HL-60 (cell line): ENCODE data around the gene VDAC2.

Experiments
- CTCF ChIP-seq: IDR thresholded peaks from one replicate; pipeline ENCODE4 v1.5.1; 2011; ENCODE audit warnings: low read length, control low read depth, inconsistent platforms; ENCODE audit not compliant: insufficient read depth
- GABPA ChIP-seq: IDR thresholded peaks from 2 replicates; pipeline ENCODE4 v1.6.1; 2012; ENCODE audit warnings: low read depth
- POLR2AphosphoS5 ChIP-seq: IDR thresholded peaks from 2 replicates; pipeline ENCODE4 v1.6.1; 2012; ENCODE audit warnings: low read depth
- REST ChIP-seq: IDR thresholded peaks from 2 replicates; pipeline ENCODE4 v1.6.1; 2012; ENCODE audit warnings: low read depth; ENCODE audit not compliant: insufficient replicate concordance
- SPI1 ChIP-seq: IDR thresholded peaks from 2 replicates; pipeline ENCODE4 v1.6.1; 2012; ENCODE audit warnings: low read depth, mild to moderate bottlenecking, borderline replicate concordance

GRCh38 chr10:75254739-75255138, 44.1 kb downstream of the VDAC2 start:
- TF ChIP-seq REST = no peak
- no peak for TF ChIP-seq CTCF
- no peak for TF ChIP-seq POLR2AphosphoS5
- no peak for TF ChIP-seq SPI1
- TF ChIP-seq GABPA = no peak
